IgD-negative memory B cell (primary cell): ENCODE measurements around the gene DLD. TPM values are rescaled to one million over a fixed set of nuclear protein-coding genes. Genes with fewer than 3 reads are reported as not detected.
"Not testable (repeated sequence)": the region's sequence is repeated elsewhere in the genome, so short reads cannot be mapped to it uniquely, and the experiment has no call there.

Experiments
- H3K27ac Mint-ChIP-seq, 3 donors: one replicate each; pipeline ENCODE4 v1.8.0; 2020 to 2022; ENCODE audit warnings: mild to moderate bottlenecking in 3 of 3, mixed read lengths in 3 of 3, moderate library complexity in 1 of 3
- H3K27me3 Mint-ChIP-seq: one replicate; pipeline ENCODE4 v1.8.0; 2021; ENCODE audit warnings: mixed read lengths
- H3K36me3 Mint-ChIP-seq: one replicate; pipeline ENCODE4 v1.8.0; 2020; ENCODE audit warnings: mild to moderate bottlenecking, mixed read lengths
- H3K4me1 Mint-ChIP-seq, 3 donors: one replicate each; pipeline ENCODE4 v1.8.0; 2020 to 2022; ENCODE audit warnings: mixed read lengths in 3 of 3, mild to moderate bottlenecking in 1 of 3
- H3K4me3 Mint-ChIP-seq, 4 donors: one replicate each; pipeline ENCODE4 v1.8.0; 2020 to 2022; ENCODE audit warnings: mild to moderate bottlenecking in 4 of 4, mixed read lengths in 4 of 4, moderate library complexity in 3 of 4
- H3K9me3 Mint-ChIP-seq, 3 donors: one replicate each; pipeline ENCODE4 v1.8.0; 2020 to 2021; ENCODE audit warnings: mixed read lengths in 3 of 3, mild to moderate bottlenecking in 1 of 3
- polyA plus RNA-seq: library from polyadenylated mRNA; unstranded; fragments of 300-500 nt; fragmentation: Illumina TruSeq; gene quantifications from one replicate; pipeline ENCODE4 v1.2.3, GENCODE V29; 2021

DLD gene, protein sequence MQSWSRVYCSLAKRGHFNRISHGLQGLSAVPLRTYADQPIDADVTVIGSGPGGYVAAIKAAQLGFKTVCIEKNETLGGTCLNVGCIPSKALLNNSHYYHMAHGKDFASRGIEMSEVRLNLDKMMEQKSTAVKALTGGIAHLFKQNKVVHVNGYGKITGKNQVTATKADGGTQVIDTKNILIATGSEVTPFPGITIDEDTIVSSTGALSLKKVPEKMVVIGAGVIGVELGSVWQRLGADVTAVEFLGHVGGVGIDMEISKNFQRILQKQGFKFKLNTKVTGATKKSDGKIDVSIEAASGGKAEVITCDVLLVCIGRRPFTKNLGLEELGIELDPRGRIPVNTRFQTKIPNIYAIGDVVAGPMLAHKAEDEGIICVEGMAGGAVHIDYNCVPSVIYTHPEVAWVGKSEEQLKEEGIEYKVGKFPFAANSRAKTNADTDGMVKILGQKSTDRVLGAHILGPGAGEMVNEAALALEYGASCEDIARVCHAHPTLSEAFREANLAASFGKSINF
- polyA plus RNA-seq, result 45.2 TPM

DNA sequence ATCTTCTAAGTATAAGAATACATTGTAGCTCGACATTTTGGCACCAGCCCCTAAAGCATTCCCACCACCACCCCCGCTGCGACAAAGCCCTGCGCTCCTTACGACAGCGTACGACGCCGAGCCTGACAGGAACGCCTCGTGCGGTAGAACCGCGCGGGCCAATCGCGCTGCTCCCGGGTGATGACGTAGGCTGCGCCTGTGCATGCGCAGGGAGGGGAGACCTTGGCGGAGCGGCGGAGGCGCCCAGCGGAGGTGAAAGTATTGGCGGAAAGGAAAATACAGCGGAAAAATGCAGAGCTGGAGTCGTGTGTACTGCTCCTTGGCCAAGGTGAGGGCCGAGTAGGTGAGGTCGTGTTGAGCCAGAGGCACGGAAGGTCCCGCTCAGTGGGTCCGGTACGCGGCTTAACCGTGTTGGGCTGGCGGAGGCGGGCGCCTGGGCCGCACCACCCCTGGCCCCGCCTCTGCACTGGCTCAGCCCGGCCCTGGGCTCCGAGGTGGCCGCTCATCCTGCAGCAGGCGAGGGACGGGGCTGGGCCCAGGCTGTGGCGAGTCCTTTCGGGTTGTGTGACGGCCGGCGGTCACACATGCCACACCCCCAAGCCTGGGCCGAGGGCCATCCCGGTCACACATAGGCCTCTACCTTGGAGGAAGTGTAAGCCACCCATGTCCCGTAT is at the start of gene DLD:
TSS of gene DLD (plus strand) at position 222 of the 674 bp plus-strand sequence. CDS start at position 290, 68 bp downstream.
- peaks cover 31 to 39% (median 32%) of the 10 kb centered on the region in 3 donors for H3K4me1 Mint-ChIP-seq
- H3K9me3 Mint-ChIP-seq, result peaks cover 0 to 2% (median 0%) of the 10 kb centered on the region in 3 donors
- H3K27ac Mint-ChIP-seq, result peak within 1 kb of the TSS; percentile 90 to 100 (median 99)
- H3K27me3 Mint-ChIP-seq, result no peaks in the 10 kb centered on the region
- peak within 1 kb of the TSS; percentile 90 to 100 (median 98) for H3K4me3 Mint-ChIP-seq
- H3K36me3 Mint-ChIP-seq, result peaks cover 4% of the 10 kb centered on the region

DNA sequence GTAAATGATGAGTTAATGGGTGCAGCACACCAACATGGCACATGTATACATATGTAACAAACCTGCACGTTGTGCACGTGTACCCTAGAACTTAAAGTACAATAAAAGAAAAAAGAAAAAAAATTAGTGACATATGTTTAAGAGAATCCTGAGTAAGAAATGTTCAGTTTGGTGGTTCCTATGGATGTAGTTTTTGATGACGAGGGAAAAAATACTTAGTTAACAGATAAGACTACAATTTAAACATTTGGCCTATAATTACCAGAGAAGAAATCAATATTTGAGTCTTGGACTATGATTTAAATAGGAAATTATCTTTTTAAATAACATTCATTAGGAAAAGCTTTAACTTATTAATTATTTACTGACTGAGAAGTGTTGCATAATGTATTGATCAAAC is 48.8 kb upstream of the DLD start:
- no peaks in the 10 kb centered on the region for H3K36me3 Mint-ChIP-seq
- H3K27ac Mint-ChIP-seq, result no peak overlapping the region

DNA sequence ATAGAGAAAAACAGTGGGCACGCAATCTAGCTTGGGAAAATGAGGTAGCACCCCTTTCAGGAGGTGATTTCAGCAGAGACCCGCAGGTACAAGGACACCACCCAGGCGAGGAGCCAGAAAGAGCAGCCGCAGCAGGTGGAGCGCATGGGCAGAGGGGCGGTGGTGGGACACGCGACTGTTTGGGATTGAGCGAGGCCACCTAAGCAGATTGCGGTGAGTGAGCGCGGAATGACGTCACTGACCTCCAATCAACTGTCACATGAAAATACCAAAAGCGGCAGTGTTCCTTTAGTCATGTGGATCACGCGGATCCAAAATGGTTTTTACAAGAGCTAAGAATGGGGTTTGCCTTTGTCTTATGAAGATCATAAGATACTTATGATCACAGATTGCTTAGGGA is 47.8 kb upstream of the DLD start:
- H3K36me3 Mint-ChIP-seq, result no peaks in the 10 kb centered on the region
- H3K27me3 Mint-ChIP-seq, result peaks cover 7% of the 10 kb centered on the region
- H3K27ac Mint-ChIP-seq, result no peak overlapping the region
- H3K4me3 Mint-ChIP-seq, result peak overlapping the region in 1 of 4 donors; percentile 45
- H3K4me1 Mint-ChIP-seq, result peaks cover 0 to 5% (median 4%) of the 10 kb centered on the region in 3 donors
- H3K9me3 Mint-ChIP-seq, result peaks cover 0 to 5% (median 4%) of the 10 kb centered on the region in 3 donors

More for the DNA sequence above, 48.8 kb upstream of the DLD start:
- no peak overlapping the region for H3K4me3 Mint-ChIP-seq
- H3K9me3 Mint-ChIP-seq, result peaks cover 0 to 5% (median 4%) of the 10 kb centered on the region in 3 donors
- peaks cover 12% of the 10 kb centered on the region for H3K27me3 Mint-ChIP-seq
- H3K4me1 Mint-ChIP-seq, result peaks cover 0 to 5% (median 4%) of the 10 kb centered on the region in 3 donors

DNA sequence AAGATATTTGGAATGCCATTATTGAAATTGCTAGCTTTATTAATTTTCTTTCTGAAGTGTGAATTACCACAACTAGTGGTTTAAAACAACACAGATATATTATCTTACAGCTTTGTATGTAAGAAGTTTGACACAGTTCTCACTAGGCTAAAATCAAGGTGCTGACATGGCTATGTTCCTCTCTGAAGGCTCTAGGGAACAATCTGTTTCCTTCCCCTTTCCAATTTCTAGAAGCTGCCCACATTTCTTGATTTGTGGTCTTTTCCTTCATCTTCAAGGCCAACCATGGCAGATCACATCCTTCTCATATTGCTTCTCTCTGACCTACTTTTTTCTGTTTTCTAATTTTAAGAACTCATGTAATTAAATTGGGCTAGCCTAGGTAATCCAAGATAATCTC is 44.7 kb upstream of the DLD start:
- H3K36me3 Mint-ChIP-seq, result no peaks in the 10 kb centered on the region

DNA sequence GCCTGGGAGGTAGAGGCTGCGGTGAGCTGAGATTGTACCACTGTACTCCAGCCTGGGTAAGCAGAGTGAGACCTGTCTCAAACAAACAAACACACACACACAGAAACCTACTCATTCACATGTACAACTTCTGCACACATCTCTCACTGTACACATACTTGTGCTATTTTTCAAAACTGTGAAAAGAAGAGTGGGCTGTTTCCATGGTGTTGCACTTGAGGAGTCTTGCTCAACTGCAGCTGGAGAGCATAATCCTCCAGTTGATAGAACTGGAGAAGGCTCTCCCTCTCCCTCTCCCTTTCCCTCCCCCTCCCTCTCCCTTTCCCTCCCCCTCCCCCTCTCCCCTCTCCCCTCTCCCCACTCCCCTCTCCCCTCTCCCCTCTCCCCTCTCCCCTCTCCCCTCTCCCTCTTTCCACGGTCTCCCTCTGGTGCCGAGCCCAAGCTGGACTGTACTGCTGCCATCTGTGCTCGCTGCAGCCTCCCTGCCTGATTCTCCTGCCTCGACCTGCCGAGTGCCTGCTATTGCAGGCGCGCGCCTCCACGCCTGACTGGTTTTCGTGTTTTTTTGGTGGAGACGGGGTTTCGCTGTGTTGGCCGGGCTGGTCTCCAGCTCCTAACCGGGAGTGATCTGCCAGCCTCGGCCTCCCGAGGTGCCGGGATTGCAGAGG is 43.7 kb upstream of the DLD start:
- Mint-ChIP-seq H3K27ac (no peak overlapping the region), H3K36me3 (no peaks in the 10 kb centered on the region), H3K27me3 (peaks cover 5% of the 10 kb centered on the region)

More for the DNA sequence above, 44.7 kb upstream of the DLD start:
- peaks cover 0 to 4% (median 0%) of the 10 kb centered on the region in 3 donors for H3K9me3 Mint-ChIP-seq
- H3K27ac Mint-ChIP-seq, result no peak overlapping the region
- H3K4me3 Mint-ChIP-seq, result no peak overlapping the region
- H3K4me1 Mint-ChIP-seq, result peaks cover 0 to 5% (median 4%) of the 10 kb centered on the region in 3 donors
- H3K27me3 Mint-ChIP-seq, result peaks cover 2% of the 10 kb centered on the region

DNA sequence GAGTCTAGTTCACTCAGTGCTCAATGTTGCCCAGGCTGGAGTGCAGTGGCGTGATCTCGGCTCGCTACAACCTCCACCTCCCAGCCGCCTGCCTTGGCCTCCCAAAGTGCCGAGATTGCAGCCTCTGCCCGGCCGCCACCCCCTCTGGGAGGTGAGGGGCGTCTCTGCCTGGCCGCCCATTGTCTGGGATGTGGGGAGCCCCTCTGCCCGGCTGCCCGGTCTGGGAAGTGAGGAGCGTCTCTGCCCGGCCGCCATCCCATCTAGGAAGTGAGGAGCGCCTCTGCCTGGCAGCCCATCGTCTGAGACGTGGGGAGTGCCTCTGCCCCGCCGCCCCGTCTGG is 43.2 kb upstream of the DLD start:
- not testable (repeated sequence) for H3K9me3 Mint-ChIP-seq, H3K4me1 Mint-ChIP-seq, H3K27me3 Mint-ChIP-seq, H3K36me3 Mint-ChIP-seq, H3K27ac Mint-ChIP-seq, H3K4me3 Mint-ChIP-seq

More for the DNA sequence above, 43.7 kb upstream of the DLD start:
- Mint-ChIP-seq H3K4me3 (no peak overlapping the region), H3K9me3 (peaks cover 0 to 7% (median 0%) of the 10 kb centered on the region in 3 donors), H3K4me1 (peaks cover 0 to 6% (median 5%) of the 10 kb centered on the region in 3 donors)

DNA sequence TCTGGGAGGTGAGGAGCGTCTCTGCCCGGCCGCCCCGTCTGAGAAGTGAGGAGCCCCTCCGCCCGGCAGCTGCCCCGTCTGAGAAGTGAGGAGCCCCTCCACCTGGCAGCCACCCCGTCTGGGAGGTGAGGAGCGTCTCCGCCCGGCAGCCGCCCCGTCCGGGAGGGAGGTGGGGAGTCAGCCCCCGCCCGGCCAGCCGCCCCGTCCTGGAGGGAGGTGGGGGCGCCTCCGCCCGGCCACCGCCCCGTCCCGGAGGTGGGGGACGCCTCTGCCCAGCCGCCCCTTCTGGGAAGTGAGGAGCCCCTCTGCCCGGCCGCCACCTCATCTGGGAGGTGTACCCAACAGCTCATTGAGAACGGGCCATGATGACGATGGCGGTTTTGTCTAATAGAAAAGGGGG is 42.8 kb upstream of the DLD start:
- not testable (repeated sequence) for H3K27ac Mint-ChIP-seq, H3K4me1 Mint-ChIP-seq, H3K9me3 Mint-ChIP-seq, H3K27me3 Mint-ChIP-seq, H3K36me3 Mint-ChIP-seq, H3K4me3 Mint-ChIP-seq

DNA sequence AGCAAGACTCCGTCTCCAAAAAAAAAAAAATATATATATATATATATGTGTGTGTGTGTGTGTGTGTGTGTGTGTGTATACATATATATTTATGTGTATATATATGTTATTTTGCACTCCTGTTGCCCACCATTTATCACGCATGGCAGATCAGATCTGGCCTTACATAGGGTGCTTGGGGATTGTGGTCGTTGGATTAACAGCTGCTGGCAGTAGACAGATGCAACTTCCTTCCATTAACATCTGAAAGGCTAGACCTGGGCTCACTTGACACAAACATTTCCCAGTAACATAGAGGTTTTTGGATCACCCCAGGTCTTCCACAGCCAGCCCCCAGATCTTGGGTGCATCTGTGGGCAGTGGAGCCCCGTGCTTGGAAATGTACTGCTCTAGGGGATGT is 40.8 kb upstream of the DLD start:
- H3K27me3 Mint-ChIP-seq, result peaks cover 10% of the 10 kb centered on the region
- peaks cover 0 to 6% (median 5%) of the 10 kb centered on the region in 3 donors for H3K4me1 Mint-ChIP-seq
- H3K4me3 Mint-ChIP-seq, result no peak overlapping the region
- no peak overlapping the region for H3K27ac Mint-ChIP-seq
- H3K36me3 Mint-ChIP-seq, result no peaks in the 10 kb centered on the region
- H3K9me3 Mint-ChIP-seq, result peaks cover 0 to 7% (median 0%) of the 10 kb centered on the region in 3 donors

DNA sequence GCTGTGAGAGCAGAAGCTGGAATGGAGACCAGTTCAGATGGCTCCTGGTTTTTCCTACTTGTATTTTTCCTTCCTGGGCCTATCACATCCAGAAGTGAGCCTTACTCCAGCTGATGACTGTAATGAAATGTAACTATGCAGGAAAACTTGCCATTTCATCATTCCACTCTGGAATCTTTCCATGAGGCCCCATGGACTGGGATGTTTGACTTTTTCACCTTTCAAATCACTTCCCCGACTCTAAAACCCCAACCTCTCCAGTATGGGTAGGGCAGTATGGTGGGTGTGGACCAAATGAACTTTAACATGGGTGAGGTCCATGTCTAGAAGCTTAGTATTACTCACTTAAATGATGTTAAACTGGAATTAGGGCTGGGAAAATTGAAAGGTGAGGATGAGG is 40.3 kb upstream of the DLD start:
- Mint-ChIP-seq H3K36me3 (no peaks in the 10 kb centered on the region), H3K27me3 (peaks cover 10% of the 10 kb centered on the region), H3K4me3 (no peak overlapping the region), H3K9me3 (peaks cover 0 to 7% (median 0%) of the 10 kb centered on the region in 3 donors), H3K27ac (no peak overlapping the region), H3K4me1 (peaks cover 0 to 6% (median 5%) of the 10 kb centered on the region in 3 donors)

DNA sequence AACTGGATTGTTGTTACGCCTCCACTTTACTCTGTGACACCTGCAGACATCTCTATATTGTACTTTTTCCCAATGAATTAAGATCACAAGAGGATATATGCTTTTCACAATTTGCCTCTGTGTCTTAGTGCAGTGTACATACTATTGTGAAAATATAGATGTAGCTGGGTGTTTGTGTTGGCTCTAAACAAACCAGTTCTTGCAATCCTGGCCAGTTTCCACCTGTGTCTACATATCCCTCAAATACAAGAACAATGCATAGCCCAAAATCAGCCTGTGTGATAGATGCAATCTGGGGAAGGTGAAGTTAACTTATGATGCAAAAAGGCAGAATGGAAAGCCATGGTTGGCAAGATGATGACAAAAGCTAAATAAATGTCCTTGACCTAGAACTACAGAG is 36.5 kb upstream of the DLD start:
- H3K36me3 Mint-ChIP-seq, result no peaks in the 10 kb centered on the region
- H3K27me3 Mint-ChIP-seq, result peaks cover 10% of the 10 kb centered on the region
- peaks cover 0 to 2% (median 0%) of the 10 kb centered on the region in 3 donors for H3K9me3 Mint-ChIP-seq
- peaks cover 6 to 13% (median 8%) of the 10 kb centered on the region in 3 donors for H3K4me1 Mint-ChIP-seq
- no peak overlapping the region for H3K4me3 Mint-ChIP-seq
- no peak overlapping the region for H3K27ac Mint-ChIP-seq

DNA sequence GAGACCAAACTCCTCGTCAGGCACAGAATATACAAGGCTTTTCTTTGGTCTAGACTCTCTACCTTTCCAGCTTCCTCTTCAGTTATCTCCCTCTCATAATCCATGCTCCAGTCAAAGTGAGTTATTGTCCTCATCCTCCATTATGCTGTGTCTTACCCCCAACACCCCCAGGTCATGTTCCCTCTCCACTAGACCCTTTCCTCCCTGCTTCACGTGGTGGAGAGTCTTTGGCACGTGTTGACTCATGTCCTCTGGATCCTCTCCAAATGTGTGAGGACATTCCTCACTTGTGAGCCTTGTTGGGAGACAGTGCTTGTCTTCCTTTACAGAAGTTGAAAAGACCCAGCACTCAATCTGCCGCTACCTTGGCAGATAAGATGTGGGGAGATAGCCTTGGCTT is 36.0 kb upstream of the DLD start:
- Mint-ChIP-seq H3K36me3 (no peaks in the 10 kb centered on the region), H3K4me1 (peaks cover 6 to 13% (median 8%) of the 10 kb centered on the region in 3 donors), H3K27ac (no peak overlapping the region), H3K9me3 (peaks cover 0 to 2% (median 0%) of the 10 kb centered on the region in 3 donors), H3K27me3 (peaks cover 10% of the 10 kb centered on the region), H3K4me3 (no peak overlapping the region)

DNA sequence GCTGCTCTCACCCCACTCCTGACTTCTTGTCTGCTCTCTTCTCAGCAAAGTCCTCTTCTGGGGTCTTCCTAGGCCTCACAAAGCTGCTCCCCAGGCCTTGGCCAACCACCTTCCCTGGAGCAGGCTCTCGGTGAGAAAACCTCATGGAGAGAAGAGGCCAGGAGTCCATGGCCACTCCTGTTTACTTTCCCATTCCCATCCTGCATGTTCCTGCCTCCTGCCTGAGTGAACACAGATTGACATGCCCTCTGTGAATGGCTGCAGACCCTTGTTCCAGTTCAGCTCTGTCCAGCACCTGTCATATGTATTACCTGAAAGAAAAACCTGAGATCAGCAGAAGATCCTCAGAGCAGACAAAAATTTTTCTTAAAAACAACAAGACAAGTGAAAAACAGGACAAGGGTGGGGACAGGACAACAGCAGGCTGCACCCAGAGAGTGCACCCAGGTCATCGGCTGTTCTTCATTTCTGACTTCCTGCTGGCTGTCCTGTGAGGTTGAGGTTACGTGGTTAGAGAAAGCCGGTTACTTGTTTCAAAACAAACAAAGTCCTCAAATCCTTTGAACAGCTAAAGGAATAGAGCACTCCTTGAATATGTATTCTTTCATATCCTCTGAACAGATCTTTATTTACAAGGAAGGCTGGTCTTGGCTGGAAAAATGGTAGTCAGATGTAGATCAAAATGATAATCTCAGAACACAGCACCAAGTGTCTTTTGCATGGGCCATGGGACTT is 34.0 kb upstream of the DLD start:
- Mint-ChIP-seq H3K4me1 (peaks cover 6 to 12% (median 8%) of the 10 kb centered on the region in 3 donors), H3K36me3 (no peaks in the 10 kb centered on the region), H3K4me3 (peak overlapping the region in 1 of 4 donors; percentile 75), H3K27me3 (peaks cover 10% of the 10 kb centered on the region), H3K9me3 (peaks cover 0 to under 1% (median 0%) of the 10 kb centered on the region in 3 donors), H3K27ac (peak overlapping the region in 1 of 3 donors; percentile 33)

DNA sequence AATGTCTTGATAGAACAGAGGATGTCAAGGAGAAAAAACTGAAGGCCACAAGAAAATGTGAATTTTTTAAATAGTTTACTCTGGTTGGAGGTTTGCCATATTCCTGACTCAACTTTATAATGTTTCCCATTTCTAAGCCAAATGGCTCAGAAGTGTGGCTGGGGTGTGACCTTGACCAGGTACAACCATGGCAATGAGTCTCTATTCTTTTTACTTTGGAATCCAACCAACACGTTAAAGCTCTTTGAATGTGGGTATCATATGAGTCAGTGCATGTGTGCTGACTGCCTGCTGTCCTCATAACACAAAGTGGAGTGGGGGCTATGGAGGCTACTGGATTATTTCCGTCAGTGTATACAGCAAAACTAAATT is 33.5 kb upstream of the DLD start:
- Mint-ChIP-seq H3K9me3 (no peaks in the 10 kb centered on the region), H3K4me1 (peaks cover 6 to 12% (median 8%) of the 10 kb centered on the region in 3 donors), H3K4me3 (peak overlapping the region in 1 of 4 donors; percentile 75), H3K27ac (peak overlapping the region in 1 of 3 donors; percentile 33), H3K27me3 (peaks cover 8% of the 10 kb centered on the region), H3K36me3 (no peaks in the 10 kb centered on the region)

DNA sequence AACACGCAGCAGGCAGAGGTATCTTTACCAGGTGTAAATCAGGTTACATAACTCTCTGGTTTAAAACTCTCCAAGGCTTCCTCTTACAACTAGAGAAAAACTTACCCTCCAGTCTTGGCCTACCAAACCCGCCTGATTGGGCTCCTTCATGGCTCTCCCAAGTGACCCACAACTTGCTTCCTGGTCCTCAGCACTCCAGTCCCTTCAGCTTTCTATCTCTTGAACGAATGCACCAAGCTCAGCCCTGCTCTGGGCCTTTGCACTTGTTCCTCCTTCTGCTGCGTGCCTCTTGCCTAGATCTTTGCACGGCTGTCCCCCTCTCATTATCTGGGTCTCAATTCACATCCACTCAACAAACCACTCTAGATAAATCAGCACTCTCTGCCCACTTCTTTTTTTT is 32.7 kb upstream of the DLD start:
- Mint-ChIP-seq H3K9me3 (no peaks in the 10 kb centered on the region), H3K36me3 (no peaks in the 10 kb centered on the region), H3K4me3 (peak overlapping the region in 1 of 4 donors; percentile 35), H3K27ac (peak overlapping the region in 1 of 3 donors; percentile 81), H3K27me3 (peaks cover 6% of the 10 kb centered on the region), H3K4me1 (peaks cover 6 to 12% (median 8%) of the 10 kb centered on the region in 3 donors)
